Activated CD4-positive, CD25-positive, alpha-beta regulatory T cell treated with anti-CD3 and anti-CD28 coated beads, Interleukin-2, amount 50 U/mL, for 72 hours (primary cell): Measurements from ENCODE around the gene WDFY1.

ENCODE experiments used
- DNase-seq: peaks from one replicate; pipeline ENCODE4 v3.0.0; 2021

Gene WDFY1

GRCh38 chr2:223928113-223929006, 16.8 kb downstream of the WDFY1 start:
- no peak for DNase-seq

- DNase-seq, result no peak
Measured at GRCh38 chr2:223925106-223925505, 20.0 kb downstream of the WDFY1 start.

GRCh38 chr2:223923976-223924375, 21.2 kb downstream of the WDFY1 start:
- no peak for DNase-seq

- DNase-seq, result no peak
Measured at GRCh38 chr2:223922308-223922707, 22.8 kb downstream of the WDFY1 start.

GRCh38 chr2:223921204-223921603, 23.9 kb downstream of the WDFY1 start:
- DNase-seq, result no peak

GRCh38 chr2:223920109-223920508, 25.0 kb downstream of the WDFY1 start:
- no peak for DNase-seq

GRCh38 chr2:223918671-223919134, 26.4 kb downstream of the WDFY1 start:
- no peak for DNase-seq

- no peak for DNase-seq
Measured at GRCh38 chr2:223916181-223916920, 28.8 kb downstream of the WDFY1 start.

GRCh38 chr2:223915071-223915470, 30.1 kb downstream of the WDFY1 start:
- no peak for DNase-seq

- no peak for DNase-seq
Measured at GRCh38 chr2:223914324-223914723, 30.8 kb downstream of the WDFY1 start.

GRCh38 chr2:223909001-223909741, 36.0 kb downstream of the WDFY1 start:
- no peak for DNase-seq

GRCh38 chr2:223908304-223908998, 36.7 kb downstream of the WDFY1 start:
- no peak for DNase-seq

GRCh38 chr2:223905996-223906395, 39.1 kb downstream of the WDFY1 start:
- DNase-seq, result no peak

- DNase-seq, result no peak
Measured at GRCh38 chr2:223901854-223902253, 43.3 kb downstream of the WDFY1 start.

GRCh38 chr2:223901311-223901710, 43.8 kb downstream of the WDFY1 start:
- no peak for DNase-seq

- no peak for DNase-seq
Measured at GRCh38 chr2:223900531-223900930, 44.6 kb downstream of the WDFY1 start.

- DNase-seq, result no peak
Measured at GRCh38 chr2:223900066-223900465, 45.1 kb downstream of the WDFY1 start.

GRCh38 chr2:223897669-223898330, 47.3 kb downstream of the WDFY1 start:
- DNase-seq, result no peak

- no peak for DNase-seq
Measured at GRCh38 chr2:223896833-223897311, 48.3 kb downstream of the WDFY1 start.

- no peak for DNase-seq
Measured at GRCh38 chr2:223894968-223895367, 50.2 kb downstream of the WDFY1 start.

GRCh38 chr2:223894009-223894408, 51.1 kb downstream of the WDFY1 start:
- no peak for DNase-seq

GRCh38 chr2:223890721-223891120, 54.4 kb downstream of the WDFY1 start:
- DNase-seq, result no peak
